Ureter (tissue), 1 donor: Measurements from ENCODE around the gene TUFM. TPM values are rescaled to one million over a fixed set of nuclear protein-coding genes. Genes with fewer than 3 reads are reported as not detected.
"Not testable (repeated sequence)": the region's sequence is repeated elsewhere in the genome, so short reads cannot be mapped to it uniquely, and the experiment has no call there.

Experiments used
- DNase-seq: peaks from one replicate; pipeline ENCODE4 v3.0.0-alpha.2; 2020; ENCODE audit warnings: low spot score
- total RNA-seq: library from RNA; stranded (reverse); gene quantifications from one replicate; pipeline ENCODE4 v1.2.4, GENCODE V29; 2023
- donor health status: DM: yes; HTN: yes; CAD: no.

TUFM gene
- total RNA-seq, 1 donor from 2014 or later, result 150 TPM

DNA sequence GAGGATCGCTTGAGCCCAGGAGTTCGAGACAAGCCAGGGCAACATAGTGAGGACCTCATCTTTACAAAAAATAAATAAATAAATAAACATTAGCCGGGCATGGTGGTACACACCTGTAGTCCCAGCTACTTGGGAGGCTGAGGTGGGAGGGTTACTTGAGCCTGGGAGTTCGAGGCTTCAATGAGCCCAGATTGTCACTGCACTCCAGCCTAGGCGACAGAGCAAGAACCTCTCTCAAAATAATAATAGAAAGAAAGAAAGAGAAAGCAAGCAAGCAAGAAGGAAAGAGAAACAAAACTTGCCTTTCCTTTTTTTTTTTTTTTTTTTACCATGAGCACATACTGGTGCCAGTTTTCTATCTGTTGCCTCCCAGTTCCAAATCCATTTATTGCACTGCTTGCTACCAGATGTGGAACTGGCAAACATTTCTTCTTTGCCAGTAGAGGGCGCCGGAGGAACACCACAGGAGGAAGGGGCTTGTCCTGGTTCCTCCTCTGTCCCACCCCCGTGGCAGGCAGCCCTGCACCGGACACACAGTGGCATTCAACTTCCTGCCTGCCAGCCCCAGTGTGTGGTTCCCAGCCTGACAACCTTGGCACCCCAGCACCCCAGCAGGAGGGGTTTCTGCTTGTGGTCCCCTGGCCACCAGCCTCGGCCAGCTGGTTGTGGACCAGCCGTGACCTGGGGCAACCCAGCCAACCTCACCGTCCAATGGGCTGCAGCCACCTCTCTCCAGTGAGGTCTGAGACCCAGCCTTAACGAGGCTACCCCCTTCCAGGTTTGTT is 43.7 kb downstream of the TUFM start:
- not testable (repeated sequence) for DNase-seq

Other genes with a start within 250 kb of the TUFM start
- 2.9 TPM for gene SULT1A2, start 249.3 kb downstream of the TUFM start, total RNA-seq
- gene SULT1A1, start 236.3 kb downstream of the TUFM start, total RNA-seq, result 20.6 TPM
- 4.4 TPM for gene NPIPB8, start 208.3 kb downstream of the TUFM start, total RNA-seq
- gene EIF3C, start 134.9 kb downstream of the TUFM start, total RNA-seq, result 435 TPM
- 5.8 TPM for gene NPIPB9, start 94.6 kb downstream of the TUFM start, total RNA-seq
- gene ATXN2L, start 23.3 kb downstream of the TUFM start, total RNA-seq, result 162 TPM
- 55.5 TPM for gene SH2B1, start 17.5 kb upstream of the TUFM start, total RNA-seq
- gene ATP2A1, start 32.1 kb upstream of the TUFM start, total RNA-seq, result 0.75 TPM
- 26.5 TPM for gene RABEP2, start 78.9 kb upstream of the TUFM start, total RNA-seq
- not detected for gene CD19, start 85.6 kb upstream of the TUFM start, total RNA-seq
- gene NFATC2IP, start 104.6 kb upstream of the TUFM start, total RNA-seq, result 43.2 TPM
- 23.9 TPM for gene SPNS1, start 128.4 kb upstream of the TUFM start, total RNA-seq
- 11.9 TPM for gene LAT, start 138.7 kb upstream of the TUFM start, total RNA-seq